HAP-1 (cell line): ENCODE measurements around the gene TTC36.
"Not testable (repeated sequence)": the region's sequence is repeated elsewhere in the genome, so short reads cannot be mapped to it uniquely, and the experiment has no call there.

ENCODE experiments used
- DNase-seq, 2 experiments: peaks; one replicate each; pipeline ENCODE4 v3.0.0-alpha.2; 2016 to 2020; ENCODE audit warnings: low spot score in 2 of 2
- H3K27me3 ChIP-seq: fragments of 250-450 bp; sonication (Bioruptor Pico); 2 replicates; pipeline ENCODE4 v1.5.1; 2020; ENCODE audit warnings: low read depth, mild to moderate bottlenecking, moderate library complexity
- H3K36me3 ChIP-seq: fragments of 250-450 bp; sonication (Bioruptor Pico); replicated peaks from 2 replicates; pipeline ENCODE4 v1.5.1; 2020; ENCODE audit warnings: mild to moderate bottlenecking
- H3K4me1 ChIP-seq: fragments of 250-450 bp; sonication (Bioruptor Pico); 2 replicates; pipeline ENCODE4 v1.5.1; 2020; ENCODE audit warnings: mild to moderate bottlenecking
- H3K4me3 ChIP-seq: fragments of 250-450 bp; sonication (Bioruptor Pico); 2 replicates; pipeline ENCODE4 v1.5.1; 2020; ENCODE audit warnings: mild to moderate bottlenecking, moderate library complexity
- H3K9me3 ChIP-seq: fragments of 250-450 bp; sonication (Bioruptor Pico); 2 replicates; pipeline ENCODE4 v1.5.1; 2020; ENCODE audit warnings: mild to moderate bottlenecking, moderate library complexity
- in situ Hi-C: fragments of 300-500 bp; cut with MboI; formaldehyde crosslinking; loops from 3 replicates; pipeline ENCODE4 v1.14.3; 2020; ENCODE audit warnings: low sequenced_read_pairs, inconsistent platforms, mixed read lengths

TTC36 gene, protein sequence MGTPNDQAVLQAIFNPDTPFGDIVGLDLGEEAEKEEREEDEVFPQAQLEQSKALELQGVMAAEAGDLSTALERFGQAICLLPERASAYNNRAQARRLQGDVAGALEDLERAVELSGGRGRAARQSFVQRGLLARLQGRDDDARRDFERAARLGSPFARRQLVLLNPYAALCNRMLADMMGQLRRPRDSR

DNA sequence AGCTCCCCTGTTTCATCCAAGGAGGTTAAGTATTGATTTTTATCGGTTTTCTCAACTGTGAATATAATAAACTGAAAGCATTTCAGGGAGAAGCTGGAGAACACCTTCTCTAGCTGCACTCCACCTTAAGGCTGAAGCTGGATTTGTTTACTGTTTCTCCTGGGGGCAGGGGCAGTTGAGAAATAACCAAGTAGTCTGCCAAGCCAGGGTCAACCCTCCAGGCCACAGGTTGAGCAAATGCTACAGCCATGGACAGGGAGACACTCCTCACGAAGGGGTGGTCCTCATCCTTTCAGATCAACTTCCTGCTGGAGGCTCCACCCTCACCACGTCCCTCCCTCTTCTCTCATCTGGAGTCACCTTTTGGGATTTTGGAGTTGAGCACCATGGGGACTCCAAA is at the start of gene TTC36:
TTC36 (plus strand) TSS at position 366 of the 400 bp plus-strand sequence; CDS start at position 387, 21 bp downstream.
- no peaks in the 10 kb centered on the region for H3K4me1 ChIP-seq
- peaks cover 22% of the 10 kb centered on the region for H3K36me3 ChIP-seq
- no peaks in the 10 kb centered on the region for H3K27me3 ChIP-seq
- no peak within 1 kb of the TSS for H3K4me3 ChIP-seq
- no peaks in the 10 kb centered on the region for H3K9me3 ChIP-seq
- no peak for DNase-seq
- in situ Hi-C loops = no loop called here

DNA sequence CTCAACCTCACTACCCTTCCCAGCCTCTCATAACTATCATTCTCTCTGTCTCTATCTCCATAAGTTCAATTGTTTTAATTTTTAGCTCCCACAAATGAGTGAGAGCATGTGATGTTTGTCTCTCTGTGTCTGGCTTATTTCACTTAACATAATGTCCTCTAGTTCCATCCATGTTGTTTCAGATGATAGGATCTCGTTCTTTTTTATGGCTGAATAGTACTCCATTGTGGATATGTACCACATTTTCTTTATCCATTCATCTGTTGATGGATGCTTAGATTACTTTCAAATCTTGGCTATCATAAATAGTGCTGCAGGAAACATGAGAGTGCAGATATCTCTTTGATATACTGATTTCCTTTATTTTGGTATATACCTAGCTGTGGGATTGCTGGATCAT is 46.0 kb upstream of the TTC36 start:
- not testable (repeated sequence) for H3K4me3 ChIP-seq, H3K4me1 ChIP-seq, H3K27me3 ChIP-seq, DNase-seq, H3K9me3 ChIP-seq
- in situ Hi-C loops = loop anchor here (25.0 kb wide), 1 partner anchor 294 kb away; the partner anchor contains the start of gene SCN2B
- H3K36me3 ChIP-seq = peaks cover 76% of the 10 kb centered on the region

DNA sequence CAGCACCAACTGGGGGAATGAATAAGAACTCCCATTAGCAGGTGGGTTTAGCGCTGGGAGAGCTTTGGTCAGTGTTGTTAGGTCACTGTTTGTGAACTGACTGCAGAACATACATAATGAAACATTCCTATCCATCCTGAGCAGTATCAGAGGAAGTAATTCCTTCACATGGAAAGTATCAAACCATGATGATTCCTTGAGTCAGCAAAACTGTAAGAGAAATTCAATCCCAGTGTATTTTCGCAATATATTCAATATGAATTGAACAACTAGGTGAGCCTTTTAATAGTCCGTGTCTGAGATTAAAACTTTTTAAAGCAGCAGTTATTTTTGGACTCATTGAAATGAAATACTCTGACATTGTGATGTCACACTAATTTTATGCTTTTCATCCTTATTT is 42.9 kb upstream of the TTC36 start:
- no peaks in the 10 kb centered on the region for H3K4me1 ChIP-seq
- in situ Hi-C loops = loop anchor here (25.0 kb wide), 1 partner anchor 297 kb away; the partner anchor contains the start of gene SCN2B
- no peaks in the 10 kb centered on the region for H3K9me3 ChIP-seq
- no peak overlapping the region for H3K4me3 ChIP-seq
- peaks cover 75% of the 10 kb centered on the region for H3K36me3 ChIP-seq
- DNase-seq = no peak
- no peaks in the 10 kb centered on the region for H3K27me3 ChIP-seq

DNA sequence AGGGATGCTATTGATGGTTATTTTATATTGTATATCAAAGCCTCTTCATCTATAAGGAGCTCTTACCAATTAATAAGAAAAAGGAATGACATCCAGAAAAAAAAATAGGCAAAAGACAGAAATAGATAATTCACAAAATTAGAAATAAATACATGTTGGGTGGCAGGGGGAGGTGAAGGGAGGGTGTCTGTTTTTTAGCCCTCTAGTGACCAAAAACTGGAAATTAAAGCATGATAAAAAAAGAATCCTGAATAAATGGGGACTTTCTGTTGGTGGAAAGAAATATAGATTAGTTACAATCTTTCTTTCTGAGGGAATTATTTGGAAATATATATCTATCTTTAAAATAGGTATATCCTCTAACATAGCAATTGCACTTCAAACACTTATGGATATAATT is 42.0 kb upstream of the TTC36 start:
- Histone ChIP-seq H3K9me3 (no peaks in the 10 kb centered on the region), H3K4me3 (no peak overlapping the region), H3K36me3 (peaks cover 75% of the 10 kb centered on the region), H3K27me3 (no peaks in the 10 kb centered on the region), H3K4me1 (no peaks in the 10 kb centered on the region)
- in situ Hi-C loops = loop anchor here (25.0 kb wide), 1 partner anchor 298 kb away; the partner anchor contains the start of gene SCN2B
- DNase-seq = no peak

DNA sequence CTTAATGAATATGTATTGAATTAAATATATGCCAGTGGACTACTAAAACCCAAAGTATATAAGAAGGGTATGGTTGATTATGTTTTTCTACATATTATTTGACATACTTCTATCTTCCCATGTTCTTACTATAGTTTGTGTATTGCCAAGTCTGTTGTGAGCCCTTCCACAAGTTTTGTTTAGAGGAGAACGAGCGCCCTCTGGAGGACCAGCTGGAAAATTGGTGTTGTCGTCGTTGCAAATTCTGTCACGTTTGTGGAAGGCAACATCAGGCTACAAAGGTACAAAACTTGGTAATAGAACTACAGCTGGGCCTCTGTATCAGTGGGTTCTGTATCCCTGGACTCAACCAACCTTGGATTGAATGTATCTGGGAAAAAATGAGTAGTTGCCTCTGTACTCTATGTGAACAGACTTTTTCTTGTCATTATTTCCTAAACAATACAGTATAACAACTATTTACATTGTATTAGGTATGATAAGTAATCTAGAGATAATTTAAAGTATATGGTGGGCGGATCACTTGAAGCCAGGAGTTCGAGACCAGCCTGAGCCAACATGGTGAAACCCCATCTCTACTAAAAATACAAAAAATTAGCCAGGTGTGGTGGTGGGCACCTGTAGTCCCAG is 38.7 kb upstream of the TTC36 start:
- DNase-seq = peak; percentile 56 to 80
- Histone ChIP-seq H3K9me3 (no peaks in the 10 kb centered on the region), H3K27me3 (no peaks in the 10 kb centered on the region), H3K4me3 (no peak overlapping the region), H3K36me3 (peaks cover 77% of the 10 kb centered on the region), H3K4me1 (no peaks in the 10 kb centered on the region)
- in situ Hi-C loops = loop anchor here (25.0 kb wide), 1 partner anchor 301 kb away; the partner anchor contains the start of gene SCN2B

DNA sequence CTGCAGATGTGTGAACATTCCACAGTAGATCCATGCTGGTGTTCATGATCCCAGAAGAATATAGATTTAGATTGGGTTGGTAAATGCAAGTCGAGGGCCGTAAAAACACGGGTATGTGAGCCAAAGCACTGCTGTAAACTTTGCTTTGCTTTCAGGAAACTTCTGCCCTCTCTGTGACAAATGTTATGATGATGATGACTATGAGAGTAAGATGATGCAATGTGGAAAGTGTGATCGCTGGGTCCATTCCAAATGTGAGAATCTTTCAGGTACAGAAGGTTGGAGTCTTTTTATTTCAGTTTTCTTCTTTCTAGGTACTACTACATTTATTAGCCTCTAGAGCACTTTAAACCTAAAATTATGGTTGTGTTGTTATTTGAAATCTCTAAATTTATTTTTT is 36.2 kb upstream of the TTC36 start:
- H3K27me3 ChIP-seq = no peaks in the 10 kb centered on the region
- in situ Hi-C loops = loop anchor here (5.0 to 25.0 kb wide), 2 partner anchors 89 to 304 kb away; partner anchors contain the start of genes ATP5MG and SCN2B
- peaks cover 80% of the 10 kb centered on the region for H3K36me3 ChIP-seq
- DNase-seq = no peak
- H3K4me1 ChIP-seq = no peaks in the 10 kb centered on the region
- H3K4me3 ChIP-seq = no peak overlapping the region
- H3K9me3 ChIP-seq = no peaks in the 10 kb centered on the region

DNA sequence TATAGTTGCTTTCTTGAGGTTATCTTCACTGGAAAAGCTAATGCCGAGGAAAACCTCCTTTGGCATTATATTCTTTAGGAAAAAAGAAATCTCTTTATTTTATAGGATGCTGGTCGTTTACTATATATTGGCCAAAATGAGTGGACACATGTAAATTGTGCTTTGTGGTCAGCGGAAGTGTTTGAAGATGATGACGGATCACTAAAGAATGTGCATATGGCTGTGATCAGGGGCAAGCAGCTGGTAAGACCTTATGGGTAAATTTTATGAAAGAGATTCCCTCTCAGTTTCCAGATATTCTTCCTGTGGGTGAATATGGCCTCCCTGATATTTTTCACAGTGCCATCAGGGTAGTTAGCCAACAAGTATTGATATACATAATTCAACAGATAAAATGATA is 29.4 kb upstream of the TTC36 start:
- no peaks in the 10 kb centered on the region for H3K9me3 ChIP-seq
- H3K4me1 ChIP-seq = no peaks in the 10 kb centered on the region
- in situ Hi-C loops = loop anchor here (25.0 kb wide), 1 partner anchor 311 kb away; the partner anchor contains the start of gene SCN2B
- H3K36me3 ChIP-seq = peaks cover 97% of the 10 kb centered on the region
- no peak overlapping the region for H3K4me3 ChIP-seq
- no peaks in the 10 kb centered on the region for H3K27me3 ChIP-seq
- DNase-seq = no peak

DNA sequence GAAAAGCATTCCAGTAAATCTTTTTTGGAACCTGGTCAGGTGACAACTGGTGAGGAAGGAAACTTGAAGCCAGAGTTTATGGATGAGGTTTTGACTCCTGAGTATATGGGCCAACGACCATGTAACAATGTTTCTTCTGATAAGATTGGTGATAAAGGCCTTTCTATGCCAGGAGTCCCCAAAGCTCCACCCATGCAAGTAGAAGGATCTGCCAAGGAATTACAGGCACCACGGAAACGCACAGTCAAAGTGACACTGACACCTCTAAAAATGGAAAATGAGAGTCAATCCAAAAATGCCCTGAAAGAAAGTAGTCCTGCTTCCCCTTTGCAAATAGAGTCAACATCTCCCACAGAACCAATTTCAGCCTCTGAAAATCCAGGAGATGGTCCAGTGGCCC is 24.1 kb upstream of the TTC36 start:
- in situ Hi-C loops = loop anchor here (10.0 kb wide), 1 partner anchor 128 kb away; no protein-coding TSS in a partner anchor
- Histone ChIP-seq H3K27me3 (no peaks in the 10 kb centered on the region), H3K4me1 (no peaks in the 10 kb centered on the region), H3K4me3 (no peak overlapping the region), H3K36me3 (peaks cover 100% of the 10 kb centered on the region), H3K9me3 (no peaks in the 10 kb centered on the region; the same call in 1 of the 2 replicates)
- no peak for DNase-seq

DNA sequence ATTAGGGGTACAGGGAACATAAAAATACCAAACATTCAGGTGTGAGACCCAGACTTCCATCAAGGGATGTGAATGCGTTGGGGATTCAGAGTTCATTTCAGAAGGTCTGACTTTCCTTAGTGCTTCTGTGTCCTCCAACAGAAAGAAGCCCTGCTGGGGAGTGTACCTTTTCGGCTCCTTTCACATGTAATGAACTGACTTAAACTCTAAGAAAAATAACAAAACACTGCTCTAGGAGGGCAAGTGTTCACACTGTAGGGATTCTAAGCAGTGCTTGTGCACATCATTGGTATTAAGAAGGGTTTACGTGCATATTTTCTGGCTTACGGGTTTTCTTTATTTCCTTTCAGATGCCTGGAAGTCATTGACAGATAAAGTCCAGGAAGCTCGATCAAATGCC is 15.7 kb upstream of the TTC36 start:
- in situ Hi-C loops = no loop called here
- no peaks in the 10 kb centered on the region for H3K27me3 ChIP-seq
- no peak overlapping the region for H3K4me3 ChIP-seq
- DNase-seq = no peak
- H3K9me3 ChIP-seq = no peaks in the 10 kb centered on the region
- H3K36me3 ChIP-seq = peaks cover 93% of the 10 kb centered on the region
- H3K4me1 ChIP-seq = no peaks in the 10 kb centered on the region

DNA sequence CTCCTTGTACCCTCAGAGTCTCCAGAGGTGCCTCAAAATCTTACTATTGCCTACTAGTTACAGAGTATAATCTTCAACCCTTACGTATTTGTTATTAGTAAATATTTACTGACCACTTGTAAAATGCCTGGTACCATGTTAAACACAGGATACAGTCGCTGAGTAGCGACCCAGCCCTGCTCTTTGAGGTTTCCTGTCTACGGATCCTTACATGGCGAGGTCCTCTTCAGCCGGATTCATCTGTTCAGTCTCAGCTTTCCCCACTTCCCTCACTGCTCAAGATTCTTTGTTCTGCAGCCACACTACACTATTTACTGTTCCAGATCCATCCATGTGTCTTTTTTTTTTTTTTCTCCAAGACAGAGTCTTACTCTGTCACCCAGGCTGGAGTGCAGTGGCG is 13.2 kb upstream of the TTC36 start:
- Histone ChIP-seq H3K27me3 (no peaks in the 10 kb centered on the region), H3K4me3 (no peak overlapping the region), H3K4me1 (no peaks in the 10 kb centered on the region), H3K36me3 (peaks cover 83% of the 10 kb centered on the region), H3K9me3 (no peaks in the 10 kb centered on the region)
- DNase-seq = no peak
- in situ Hi-C loops = no loop called here

DNA sequence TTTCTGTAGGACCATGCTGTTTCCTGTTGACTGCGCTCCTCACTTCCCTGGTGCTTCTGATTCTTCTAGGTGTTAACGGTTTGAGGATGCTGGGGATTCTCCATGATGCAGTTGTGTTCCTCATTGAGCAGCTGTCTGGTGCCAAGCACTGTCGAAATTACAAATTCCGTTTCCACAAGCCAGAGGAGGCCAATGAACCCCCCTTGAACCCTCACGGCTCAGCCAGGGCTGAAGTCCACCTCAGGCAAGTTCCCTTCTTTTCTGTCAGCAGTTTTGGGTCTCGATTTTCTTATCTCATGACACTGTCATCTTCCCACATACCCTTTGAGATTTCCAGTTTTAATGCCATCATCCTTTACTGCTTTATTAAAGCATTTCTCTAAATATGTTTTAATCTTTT is 7.7 kb upstream of the TTC36 start:
- in situ Hi-C loops = no loop called here

DNA sequence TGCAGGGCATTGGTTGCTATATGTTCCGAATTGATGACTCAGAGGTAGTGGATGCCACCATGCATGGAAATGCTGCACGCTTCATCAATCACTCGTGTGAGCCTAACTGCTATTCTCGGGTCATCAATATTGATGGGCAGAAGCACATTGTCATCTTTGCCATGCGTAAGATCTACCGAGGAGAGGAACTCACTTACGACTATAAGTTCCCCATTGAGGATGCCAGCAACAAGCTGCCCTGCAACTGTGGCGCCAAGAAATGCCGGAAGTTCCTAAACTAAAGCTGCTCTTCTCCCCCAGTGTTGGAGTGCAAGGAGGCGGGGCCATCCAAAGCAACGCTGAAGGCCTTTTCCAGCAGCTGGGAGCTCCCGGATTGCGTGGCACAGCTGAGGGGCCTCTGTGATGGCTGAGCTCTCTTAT is 5.4 kb upstream of the TTC36 start:
- H3K9me3 ChIP-seq = no peaks in the 10 kb centered on the region
- H3K4me3 ChIP-seq = no peak overlapping the region
- peaks cover 66% of the 10 kb centered on the region for H3K36me3 ChIP-seq
- in situ Hi-C loops = no loop called here
- DNase-seq = no peak
- H3K4me1 ChIP-seq = no peaks in the 10 kb centered on the region
- H3K27me3 ChIP-seq = no peaks in the 10 kb centered on the region

More for the DNA sequence above, 7.7 kb upstream of the TTC36 start:
- H3K9me3 ChIP-seq = no peaks in the 10 kb centered on the region
- DNase-seq = no peak
- H3K4me1 ChIP-seq = no peaks in the 10 kb centered on the region
- no peaks in the 10 kb centered on the region for H3K27me3 ChIP-seq
- H3K36me3 ChIP-seq = peaks cover 86% of the 10 kb centered on the region
- no peak overlapping the region for H3K4me3 ChIP-seq

DNA sequence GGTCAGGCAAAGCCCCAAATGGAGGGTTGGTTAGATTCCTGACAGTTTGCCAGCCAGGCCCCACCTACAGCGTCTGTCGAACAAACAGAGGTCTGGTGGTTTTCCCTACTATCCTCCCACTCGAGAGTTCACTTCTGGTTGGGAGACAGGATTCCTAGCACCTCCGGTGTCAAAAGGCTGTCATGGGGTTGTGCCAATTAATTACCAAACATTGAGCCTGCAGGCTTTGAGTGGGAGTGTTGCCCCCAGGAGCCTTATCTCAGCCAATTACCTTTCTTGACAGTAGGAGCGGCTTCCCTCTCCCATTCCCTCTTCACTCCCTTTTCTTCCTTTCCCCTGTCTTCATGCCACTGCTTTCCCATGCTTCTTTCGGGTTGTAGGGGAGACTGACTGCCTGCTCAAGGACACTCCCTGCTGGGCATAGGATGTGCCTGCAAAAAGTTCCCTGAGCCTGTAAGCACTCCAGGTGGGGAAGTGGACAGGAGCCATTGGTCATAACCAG is 4.7 kb upstream of the TTC36 start:
- no peaks in the 10 kb centered on the region for H3K4me1 ChIP-seq
- no peaks in the 10 kb centered on the region for H3K9me3 ChIP-seq
- no peaks in the 10 kb centered on the region for H3K27me3 ChIP-seq
- DNase-seq = peak in 1 of 2 experiments; percentile 26
- H3K4me3 ChIP-seq = no peak overlapping the region
- peaks cover 62% of the 10 kb centered on the region for H3K36me3 ChIP-seq
- in situ Hi-C loops = no loop called here

DNA sequence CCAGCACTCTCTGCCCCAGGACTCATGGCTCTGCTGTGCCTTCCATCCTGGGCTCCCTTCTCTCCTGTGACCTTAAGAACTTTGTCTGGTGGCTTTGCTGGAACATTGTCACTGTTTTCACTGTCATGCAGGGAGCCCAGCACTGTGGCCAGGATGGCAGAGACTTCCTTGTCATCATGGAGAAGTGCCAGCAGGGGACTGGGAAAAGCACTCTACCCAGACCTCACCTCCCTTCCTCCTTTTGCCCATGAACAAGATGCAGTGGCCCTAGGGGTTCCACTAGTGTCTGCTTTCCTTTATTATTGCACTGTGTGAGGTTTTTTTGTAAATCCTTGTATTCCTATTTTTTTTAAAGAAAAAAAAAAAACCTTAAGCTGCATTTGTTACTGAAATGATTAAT is 2.9 kb upstream of the TTC36 start:
- in situ Hi-C loops = no loop called here
- Histone ChIP-seq H3K4me1 (no peaks in the 10 kb centered on the region), H3K36me3 (peaks cover 50% of the 10 kb centered on the region), H3K9me3 (no peaks in the 10 kb centered on the region), H3K27me3 (no peaks in the 10 kb centered on the region), H3K4me3 (no peak overlapping the region)
- no peak for DNase-seq
